Endodermal cell (in vitro differentiated cells): ENCODE measurements around the gene NSUN6. TPM values are rescaled to one million over a fixed set of nuclear protein-coding genes. Genes with fewer than 3 reads are reported as not detected.

Experiments
- DNase-seq: peaks from one replicate; pipeline ENCODE4 v3.0.0-alpha.2; 2017
- H3K27ac ChIP-seq: 2 replicates; pipeline ENCODE4 v1.5.1; 2013; ENCODE audit warnings: mild to moderate bottlenecking, low read depth, low read length, moderate library complexity
- H3K27me3 ChIP-seq: 2 replicates; pipeline ENCODE4 v1.6.1; 2013; ENCODE audit warnings: mild to moderate bottlenecking, low read length, moderate library complexity; ENCODE audit not compliant: insufficient read depth, control insufficient read depth, poor library complexity, severe bottlenecking
- H3K36me3 ChIP-seq: 2 replicates; pipeline ENCODE4 v1.7.0; 2013; ENCODE audit warnings: mild to moderate bottlenecking, low read length, moderate library complexity; ENCODE audit not compliant: control insufficient read depth, insufficient read depth
- H3K4me1 ChIP-seq: one replicate; pipeline ENCODE4 v1.7.0; 2013; ENCODE audit warnings: low read length; ENCODE audit not compliant: control insufficient read depth, insufficient read depth
- H3K4me3 ChIP-seq: 2 replicates; pipeline ENCODE4 v1.5.1; 2013; ENCODE audit warnings: mild to moderate bottlenecking, low read length, moderate library complexity
- H3K9ac ChIP-seq: 2 replicates; pipeline ENCODE4 v1.6.1; 2013; ENCODE audit warnings: mild to moderate bottlenecking, low read length, moderate library complexity; ENCODE audit not compliant: poor library complexity, severe bottlenecking; ENCODE audit errors: extremely low read depth
- H3K9me3 ChIP-seq: 2 replicates; pipeline ENCODE4 v1.6.1; 2013; ENCODE audit warnings: mild to moderate bottlenecking, low read length, moderate library complexity; ENCODE audit not compliant: control insufficient read depth
- H3K27ac Mint-ChIP-seq: 2 replicates; pipeline ENCODE4 v1.8.0; 2020; ENCODE audit warnings: mixed read lengths
- H3K27me3 Mint-ChIP-seq: 2 replicates; pipeline ENCODE4 v1.8.0; 2021; ENCODE audit warnings: mild to moderate bottlenecking, mixed read lengths; ENCODE audit not compliant: insufficient read depth
- H3K36me3 Mint-ChIP-seq: 2 replicates; pipeline ENCODE4 v1.8.0; 2020; ENCODE audit warnings: low read depth, mixed read lengths
- H3K4me1 Mint-ChIP-seq: 2 replicates; pipeline ENCODE4 v1.8.0; 2020; ENCODE audit warnings: mixed read lengths
- H3K4me3 Mint-ChIP-seq: 2 replicates; pipeline ENCODE4 v1.8.0; 2020; ENCODE audit warnings: mild to moderate bottlenecking, moderate library complexity, mixed read lengths
- H3K9me3 Mint-ChIP-seq: 2 replicates; pipeline ENCODE4 v1.8.0; 2020; ENCODE audit warnings: mild to moderate bottlenecking, mixed read lengths
- WGBS, 2 experiments: methylation state at CpG; one replicate each; pipeline versions ENCODE4 v1.1.5 to v1.1.7; 2013; ENCODE audit warnings: missing lambda C conversion rate in 2 of 2, mixed read lengths in 1 of 2; ENCODE audit not compliant: insufficient coverage in 1 of 2, insufficient read length in 1 of 2; 5-methylcytosine and 5-hydroxymethylcytosine counted together
- total RNA-seq, 2 donors: library from RNA; stranded (reverse); fragmentation: NEBNext Ultra II Directional in 1 of 2; extraction: Animal tissue kit (Norgen Biotek cat#: 25700) in 1 of 2; gene quantifications; 2 replicates in 1 of 2; 3 replicates in 1 of 2; pipeline ENCODE4 v1.2.1, GENCODE V29; 2021
- TF ChIP-seq, protein P1 (sequence below): fragments of 200-600 bp; sonication (generic); conservative IDR thresholded peaks from 2 replicates; pipeline ENCODE4 v1.5.0; 2021; ENCODE audit warnings: antibody characterized with exemption, mild to moderate bottlenecking

NSUN6 gene
- total RNA-seq, 2 donors from 2014 or later = 10.6 to 15.4 TPM

DNA sequence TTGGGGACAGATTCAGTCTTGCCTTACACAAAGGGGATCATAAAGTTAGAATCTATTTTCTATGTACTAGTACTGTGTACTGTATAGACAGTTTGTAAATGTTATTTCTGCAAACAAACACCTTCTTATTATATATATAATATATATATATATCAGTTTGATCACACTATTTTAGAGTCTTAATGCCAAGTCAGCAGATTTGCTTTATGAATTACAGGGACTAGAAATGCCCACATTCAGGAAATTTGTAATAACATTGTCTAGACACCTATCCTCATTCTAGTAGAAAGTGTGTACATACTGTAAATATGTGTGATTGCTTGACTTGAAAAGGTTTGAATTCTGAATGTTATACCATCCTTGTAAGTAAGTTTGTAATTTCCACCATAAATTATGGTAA lies 111.2 kb downstream of the NSUN6 start:
- Histone ChIP-seq H3K9ac (no peak overlapping the region), H3K9me3 (no peaks in the 10 kb centered on the region), H3K27ac (no peak overlapping the region), H3K36me3 (peaks cover 48% of the 10 kb centered on the region), H3K4me3 (no peak overlapping the region), H3K4me1 (no peaks in the 10 kb centered on the region), H3K27me3 (no peaks in the 10 kb centered on the region)
- H3K27ac Mint-ChIP-seq = no peak overlapping the region
- no peaks in the 10 kb centered on the region for H3K27me3 Mint-ChIP-seq
- H3K36me3 Mint-ChIP-seq = peaks cover 35% of the 10 kb centered on the region
- no peaks in the 10 kb centered on the region for H3K9me3 Mint-ChIP-seq
- H3K4me1 Mint-ChIP-seq = no peaks in the 10 kb centered on the region
- TF ChIP-seq, protein P1, sequence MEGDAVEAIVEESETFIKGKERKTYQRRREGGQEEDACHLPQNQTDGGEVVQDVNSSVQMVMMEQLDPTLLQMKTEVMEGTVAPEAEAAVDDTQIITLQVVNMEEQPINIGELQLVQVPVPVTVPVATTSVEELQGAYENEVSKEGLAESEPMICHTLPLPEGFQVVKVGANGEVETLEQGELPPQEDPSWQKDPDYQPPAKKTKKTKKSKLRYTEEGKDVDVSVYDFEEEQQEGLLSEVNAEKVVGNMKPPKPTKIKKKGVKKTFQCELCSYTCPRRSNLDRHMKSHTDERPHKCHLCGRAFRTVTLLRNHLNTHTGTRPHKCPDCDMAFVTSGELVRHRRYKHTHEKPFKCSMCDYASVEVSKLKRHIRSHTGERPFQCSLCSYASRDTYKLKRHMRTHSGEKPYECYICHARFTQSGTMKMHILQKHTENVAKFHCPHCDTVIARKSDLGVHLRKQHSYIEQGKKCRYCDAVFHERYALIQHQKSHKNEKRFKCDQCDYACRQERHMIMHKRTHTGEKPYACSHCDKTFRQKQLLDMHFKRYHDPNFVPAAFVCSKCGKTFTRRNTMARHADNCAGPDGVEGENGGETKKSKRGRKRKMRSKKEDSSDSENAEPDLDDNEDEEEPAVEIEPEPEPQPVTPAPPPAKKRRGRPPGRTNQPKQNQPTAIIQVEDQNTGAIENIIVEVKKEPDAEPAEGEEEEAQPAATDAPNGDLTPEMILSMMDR = no peak
- no peak overlapping the region for H3K4me3 Mint-ChIP-seq
- DNase-seq = no peak

GRCh38 chr10:18539335-18539734 lies 112.1 kb downstream of the NSUN6 start:
- Histone ChIP-seq H3K9ac (no peak overlapping the region), H3K4me3 (no peak overlapping the region), H3K27me3 (no peaks in the 10 kb centered on the region), H3K9me3 (no peaks in the 10 kb centered on the region), H3K4me1 (no peaks in the 10 kb centered on the region), H3K36me3 (peaks cover 47% of the 10 kb centered on the region), H3K27ac (no peak overlapping the region)
- no peaks in the 10 kb centered on the region for H3K4me1 Mint-ChIP-seq
- peaks cover 38% of the 10 kb centered on the region for H3K36me3 Mint-ChIP-seq
- TF ChIP-seq, protein P1 = no peak
- no peak overlapping the region for H3K4me3 Mint-ChIP-seq
- no peak overlapping the region for H3K27ac Mint-ChIP-seq
- no peaks in the 10 kb centered on the region for H3K9me3 Mint-ChIP-seq
- 87 to 89% methylated on average over 8 to 22 of the region's 22 CpGs for WGBS, 2 experiments
- no peak for DNase-seq
- H3K27me3 Mint-ChIP-seq = no peaks in the 10 kb centered on the region

- no peaks in the 10 kb centered on the region for H3K4me1 ChIP-seq
- H3K4me1 Mint-ChIP-seq = no peaks in the 10 kb centered on the region
- H3K27ac Mint-ChIP-seq = no peak overlapping the region
- peaks cover 6% of the 10 kb centered on the region for H3K9me3 Mint-ChIP-seq
- peaks cover 12% of the 10 kb centered on the region for H3K9me3 ChIP-seq
- H3K36me3 Mint-ChIP-seq = peaks cover 28% of the 10 kb centered on the region
- 98 to 100% methylated on average over 1 to 5 of the region's 5 CpGs for WGBS, 2 experiments
- no peak overlapping the region for H3K9ac ChIP-seq
- H3K27ac ChIP-seq = no peak overlapping the region
- no peak overlapping the region for H3K4me3 Mint-ChIP-seq
- H3K27me3 ChIP-seq = no peaks in the 10 kb centered on the region
- TF ChIP-seq, protein P1 = no peak
- peaks cover 31% of the 10 kb centered on the region for H3K36me3 ChIP-seq
- no peaks in the 10 kb centered on the region for H3K27me3 Mint-ChIP-seq
- no peak overlapping the region for H3K4me3 ChIP-seq
- DNase-seq = no peak
These were observed 117.5 kb downstream of the NSUN6 start for GRCh38 chr10:18533896-18534295.
